ENCODE data around the gene STK16. TPM values are rescaled to one million over a fixed set of nuclear protein-coding genes. Genes with fewer than 3 reads are reported as not detected.

The STK16 gene
- total RNA-seq, 1 donor: 31.8 TPM

GRCh38 chr2:219261024-219261855 lies 16.0 kb downstream of the STK16 start:
- no peaks in the 10 kb centered on the region for H3K79me2 ChIP-seq (ENCODE audit: insufficient read depth, low read length)
- no peaks in the 10 kb centered on the region for H3K9me3 ChIP-seq (ENCODE audit: low read depth, low read length)
- DNase-seq (ENCODE audit: insufficient read length, low spot score, missing footprints): peak; percentile 23
- H4K20me1 ChIP-seq (ENCODE audit: insufficient read depth, low read length): no peaks in the 10 kb centered on the region
- no peaks in the 10 kb centered on the region for H3K4me1 ChIP-seq (ENCODE audit: insufficient read depth, low read length)
- peaks cover 4% of the 10 kb centered on the region for H3K27me3 ChIP-seq (ENCODE audit: insufficient read depth, low read length)
- H3K27ac ChIP-seq (ENCODE audit: low read depth, low read length): no peak overlapping the region
- no peaks in the 10 kb centered on the region for H3K36me3 ChIP-seq (ENCODE audit: insufficient read depth, low read length)
- no peak overlapping the region for H3K4me3 ChIP-seq (ENCODE audit: insufficient read depth, low read length)
- TF ChIP-seq, protein P1, sequence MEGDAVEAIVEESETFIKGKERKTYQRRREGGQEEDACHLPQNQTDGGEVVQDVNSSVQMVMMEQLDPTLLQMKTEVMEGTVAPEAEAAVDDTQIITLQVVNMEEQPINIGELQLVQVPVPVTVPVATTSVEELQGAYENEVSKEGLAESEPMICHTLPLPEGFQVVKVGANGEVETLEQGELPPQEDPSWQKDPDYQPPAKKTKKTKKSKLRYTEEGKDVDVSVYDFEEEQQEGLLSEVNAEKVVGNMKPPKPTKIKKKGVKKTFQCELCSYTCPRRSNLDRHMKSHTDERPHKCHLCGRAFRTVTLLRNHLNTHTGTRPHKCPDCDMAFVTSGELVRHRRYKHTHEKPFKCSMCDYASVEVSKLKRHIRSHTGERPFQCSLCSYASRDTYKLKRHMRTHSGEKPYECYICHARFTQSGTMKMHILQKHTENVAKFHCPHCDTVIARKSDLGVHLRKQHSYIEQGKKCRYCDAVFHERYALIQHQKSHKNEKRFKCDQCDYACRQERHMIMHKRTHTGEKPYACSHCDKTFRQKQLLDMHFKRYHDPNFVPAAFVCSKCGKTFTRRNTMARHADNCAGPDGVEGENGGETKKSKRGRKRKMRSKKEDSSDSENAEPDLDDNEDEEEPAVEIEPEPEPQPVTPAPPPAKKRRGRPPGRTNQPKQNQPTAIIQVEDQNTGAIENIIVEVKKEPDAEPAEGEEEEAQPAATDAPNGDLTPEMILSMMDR (IDR thresholded peaks at IDR 0.05; ENCODE audit: extremely low read depth, low read depth, low read length): no peak
- no peak overlapping the region for H2AFZ ChIP-seq (ENCODE audit: low read length)
- no peak overlapping the region for H3K4me2 ChIP-seq (ENCODE audit: insufficient read depth, low read length)

DNA sequence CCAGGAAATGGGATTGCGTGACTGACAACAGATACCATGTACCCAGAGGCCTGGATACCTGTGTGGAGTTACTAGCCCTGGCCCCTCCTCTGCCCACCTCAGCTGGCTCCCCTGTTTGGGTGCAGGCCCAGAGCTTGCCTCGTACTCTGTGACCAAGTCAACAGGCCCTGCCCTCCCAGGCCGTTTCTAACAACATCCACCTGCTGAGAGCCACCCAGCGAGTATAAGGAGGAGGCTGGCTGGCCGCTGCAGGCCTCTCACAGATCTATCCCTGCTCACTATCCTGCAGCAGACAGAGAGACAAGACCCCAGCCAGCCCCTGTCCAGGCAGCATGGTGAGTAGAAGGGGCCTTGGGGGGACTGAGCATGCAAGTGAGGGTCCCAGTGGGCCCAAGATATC lies 21.0 kb downstream of the STK16 start:
- Histone ChIP-seq H3K4me3 (ENCODE audit: insufficient read depth, low read length) (no peak overlapping the region), H2AFZ (ENCODE audit: low read length) (no peak overlapping the region), H4K20me1 (ENCODE audit: insufficient read depth, low read length) (no peaks in the 10 kb centered on the region), H3K27ac (ENCODE audit: low read depth, low read length) (no peak overlapping the region), H3K79me2 (ENCODE audit: insufficient read depth, low read length) (no peaks in the 10 kb centered on the region), H3K9me3 (ENCODE audit: low read depth, low read length) (no peaks in the 10 kb centered on the region), H3K4me2 (ENCODE audit: insufficient read depth, low read length) (no peak overlapping the region), H3K4me1 (ENCODE audit: insufficient read depth, low read length) (no peaks in the 10 kb centered on the region), H3K27me3 (ENCODE audit: insufficient read depth, low read length) (no peaks in the 10 kb centered on the region), H3K36me3 (ENCODE audit: insufficient read depth, low read length) (no peaks in the 10 kb centered on the region)
- no peak for DNase-seq (ENCODE audit: insufficient read length, low spot score, missing footprints)
- TF ChIP-seq, protein P1 (IDR thresholded peaks at IDR 0.05; ENCODE audit: extremely low read depth, low read depth, low read length): no peak

- no peaks in the 10 kb centered on the region for H3K4me1 ChIP-seq (ENCODE audit: insufficient read depth, low read length)
- H3K4me2 ChIP-seq (ENCODE audit: insufficient read depth, low read length): no peak overlapping the region
- H3K27ac ChIP-seq (ENCODE audit: low read depth, low read length): no peak overlapping the region
- H2AFZ ChIP-seq (ENCODE audit: low read length): no peak overlapping the region
- TF ChIP-seq, protein P1 (IDR thresholded peaks at IDR 0.05; ENCODE audit: extremely low read depth, low read depth, low read length): no peak
- no peak for DNase-seq (ENCODE audit: insufficient read length, low spot score, missing footprints)
- no peaks in the 10 kb centered on the region for H3K79me2 ChIP-seq (ENCODE audit: insufficient read depth, low read length)
- H3K27me3 ChIP-seq (ENCODE audit: insufficient read depth, low read length): no peaks in the 10 kb centered on the region
- no peak overlapping the region for H3K4me3 ChIP-seq (ENCODE audit: insufficient read depth, low read length)
- H4K20me1 ChIP-seq (ENCODE audit: insufficient read depth, low read length): no peaks in the 10 kb centered on the region
- no peaks in the 10 kb centered on the region for H3K9me3 ChIP-seq (ENCODE audit: low read depth, low read length)
- no peaks in the 10 kb centered on the region for H3K36me3 ChIP-seq (ENCODE audit: insufficient read depth, low read length)
These were observed 21.6 kb downstream of the STK16 start for GRCh38 chr2:219266886-219267285.

DNA sequence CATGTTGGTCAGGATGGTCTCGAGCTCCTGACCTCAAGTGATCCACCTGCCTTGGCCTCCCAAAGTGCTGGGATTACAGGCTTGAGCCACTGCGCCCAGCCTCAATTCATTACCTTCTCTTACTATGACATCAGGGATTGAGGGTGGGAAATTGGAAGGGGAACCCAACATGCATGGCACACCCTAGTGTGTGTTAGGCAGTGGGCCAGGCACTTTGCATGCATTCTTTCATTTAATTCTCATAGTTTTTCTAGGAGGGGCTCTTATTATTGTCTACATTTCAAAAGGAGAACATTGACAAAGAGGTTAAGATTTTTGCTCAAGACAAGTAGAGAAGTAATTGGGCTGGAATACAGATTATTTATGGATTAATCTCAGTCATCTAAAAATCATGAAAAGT lies 23.0 kb downstream of the STK16 start:
- H2AFZ ChIP-seq (ENCODE audit: low read length): no peak overlapping the region
- no peak overlapping the region for H3K4me2 ChIP-seq (ENCODE audit: insufficient read depth, low read length)

More for the DNA sequence above, 23.0 kb downstream of the STK16 start:
- Histone ChIP-seq H3K27me3 (ENCODE audit: insufficient read depth, low read length) (no peaks in the 10 kb centered on the region), H4K20me1 (ENCODE audit: insufficient read depth, low read length) (no peaks in the 10 kb centered on the region), H3K79me2 (ENCODE audit: insufficient read depth, low read length) (no peaks in the 10 kb centered on the region), H3K4me1 (ENCODE audit: insufficient read depth, low read length) (no peaks in the 10 kb centered on the region), H3K36me3 (ENCODE audit: insufficient read depth, low read length) (no peaks in the 10 kb centered on the region), H3K27ac (ENCODE audit: low read depth, low read length) (no peak overlapping the region), H3K4me3 (ENCODE audit: insufficient read depth, low read length) (no peak overlapping the region), H3K9me3 (ENCODE audit: low read depth, low read length) (no peaks in the 10 kb centered on the region)
- DNase-seq (ENCODE audit: insufficient read length, low spot score, missing footprints): no peak
- TF ChIP-seq, protein P1 (IDR thresholded peaks at IDR 0.05; ENCODE audit: extremely low read depth, low read depth, low read length): no peak

Measured in osteoblast (primary cell).